Caco-2 (cell line): ENCODE results near the gene PML. TPM values are rescaled to one million over a fixed set of nuclear protein-coding genes. Genes with fewer than 3 reads are reported as not detected.

Experiments used
- BruUV-seq: library from RNA; stranded (reverse); fragments of 400-500 nt; replicated peaks from 2 replicates; lab custom pipeline; 2021; lab: Mats Ljungman, UMichigan
- CTCF ChIA-PET: fragments of 300-600 bp; sonication (Branson Sonifier 250); formaldehyde crosslinking; loops from one replicate; lab custom pipeline; 2022; ENCODE audit warnings: antibody characterized with exemption; lab: Charles Lee
- POLR2A ChIA-PET: fragments of 300-600 bp; sonication (Branson Sonifier 250); formaldehyde crosslinking; loops from one replicate; lab custom pipeline; 2022; ENCODE audit warnings: antibody characterized with exemption; lab: Charles Lee
- DNase-seq, 2 experiments: peaks; one replicate each; pipeline versions ENCODE4 v3.0.0 to v3.0.0-alpha.2; 2020 to 2022
- H3K27me3 ChIP-seq: replicated peaks from 2 replicates; pipeline ENCODE4 v1.6.0; 2011; ENCODE audit warnings: low read length; ENCODE audit not compliant: control insufficient read depth, insufficient read depth
- H3K36me3 ChIP-seq: 2 replicates; pipeline ENCODE4 v1.5.1; 2011; ENCODE audit warnings: low read length; ENCODE audit not compliant: control insufficient read depth, insufficient read depth
- H3K4me1 ChIP-seq: fragments of 250-450 bp; sonication (Bioruptor Pico); 2 replicates; pipeline ENCODE4 v1.5.1; 2020; ENCODE audit warnings: mild to moderate bottlenecking
- H3K4me3 ChIP-seq: 2 replicates; pipeline ENCODE4 v1.5.1; 2011; ENCODE audit warnings: low read depth, mild to moderate bottlenecking, control low read depth, low read length
- H3K9me3 ChIP-seq: fragments of 250-450 bp; sonication (Bioruptor Pico); 2 replicates; pipeline ENCODE4 v1.5.1; 2020; ENCODE audit warnings: mild to moderate bottlenecking, moderate library complexity
- H3K27ac Mint-ChIP-seq: one replicate; pipeline ENCODE4 v1.8.0; 2022; ENCODE audit warnings: mixed read lengths; ENCODE audit not compliant: unreplicated experiment
- H3K27me3 Mint-ChIP-seq: one replicate; pipeline ENCODE4 v1.8.0; 2022; ENCODE audit warnings: mixed read lengths; ENCODE audit not compliant: insufficient read depth, unreplicated experiment
- H3K36me3 Mint-ChIP-seq: one replicate; pipeline ENCODE4 v1.8.0; 2022; ENCODE audit warnings: mild to moderate bottlenecking, mixed read lengths; ENCODE audit not compliant: insufficient read depth, unreplicated experiment
- H3K4me1 Mint-ChIP-seq: one replicate; pipeline ENCODE4 v1.8.0; 2022; ENCODE audit warnings: low read depth, mixed read lengths; ENCODE audit not compliant: unreplicated experiment
- H3K4me3 Mint-ChIP-seq: one replicate; pipeline ENCODE4 v1.8.0; 2022; ENCODE audit warnings: mild to moderate bottlenecking, moderate library complexity, mixed read lengths; ENCODE audit not compliant: unreplicated experiment
- H3K9me3 Mint-ChIP-seq: one replicate; pipeline ENCODE4 v1.8.0; 2022; ENCODE audit warnings: mixed read lengths; ENCODE audit not compliant: unreplicated experiment
- CTCF ChIP-seq, 2 experiments: fragments of 200-600 bp in 1 of 2; IDR thresholded peaks; 1 replicate in 1 of 2; 2 replicates in 1 of 2; pipeline versions ENCODE4 v1.5.1 to v1.8.0; 2011 to 2022; ENCODE audit warnings: antibody characterized with exemption in 1 of 2, control low read depth in 1 of 2, inconsistent platforms in 1 of 2, low read depth in 1 of 2, low read length in 1 of 2, mild to moderate bottlenecking in 1 of 2, moderate library complexity in 1 of 2; ENCODE audit not compliant: insufficient read depth in 1 of 2, severe bottlenecking in 1 of 2, unreplicated experiment in 1 of 2
- intact Hi-C: fragments of 100-400 bp; cut with micrococcal nuclease; formaldehyde crosslinking; loops from one replicate; pipeline ENCODE4 v1.10.0; 2022; ENCODE audit not compliant: unreplicated experiment
- total RNA-seq: library from RNA; stranded (reverse); gene quantifications from 2 replicates; pipeline ENCODE4 v1.2.3, GENCODE V29; 2022

Gene PML
- total RNA-seq, 1 experiment from 2014 or later = 18.7 TPM

GRCh38 chr15:74040109-74040850 is 45.8 kb downstream of the PML start:
- Histone ChIP-seq H3K4me3 (no peak overlapping the region), H3K4me1 (no peaks in the 10 kb centered on the region), H3K9me3 (no peaks in the 10 kb centered on the region), H3K27me3 (no peaks in the 10 kb centered on the region), H3K36me3 (no peaks in the 10 kb centered on the region)
- H3K36me3 Mint-ChIP-seq = no peaks in the 10 kb centered on the region
- DNase-seq = no peak
- H3K4me1 Mint-ChIP-seq = no peaks in the 10 kb centered on the region
- POLR2A ChIA-PET = no interaction called here
- H3K27me3 Mint-ChIP-seq = peaks cover 4% of the 10 kb centered on the region
- H3K9me3 Mint-ChIP-seq = no peaks in the 10 kb centered on the region
- no TSS peak for BruUV-seq
- H3K4me3 Mint-ChIP-seq = no peak overlapping the region
- TF ChIP-seq CTCF (IDR thresholded peaks at IDR 0.05; ENCODE audit: insufficient read depth in 1 of 2, low read depth in 1 of 2, low read length in 1 of 2, severe bottlenecking in 1 of 2, unreplicated experiment in 1 of 2) = no peak
- intact Hi-C loops = no loop called here
- CTCF ChIA-PET = interaction anchor here (6.2 kb wide), 1 partner anchor 68 kb away, joined by 194 read pairs; no protein-coding TSS in a partner anchor
- H3K27ac Mint-ChIP-seq = no peak overlapping the region

- Histone ChIP-seq H3K4me1 (no peaks in the 10 kb centered on the region), H3K36me3 (no peaks in the 10 kb centered on the region), H3K27me3 (no peaks in the 10 kb centered on the region), H3K4me3 (no peak overlapping the region), H3K9me3 (no peaks in the 10 kb centered on the region)
- Mint-ChIP-seq H3K4me1 (no peaks in the 10 kb centered on the region), H3K4me3 (no peak overlapping the region), H3K27ac (no peak overlapping the region), H3K36me3 (no peaks in the 10 kb centered on the region), H3K9me3 (no peaks in the 10 kb centered on the region), H3K27me3 (peaks cover 8% of the 10 kb centered on the region)
- ChIA-PET CTCF (interaction anchor here (6.2 kb wide), 1 partner anchor 69 kb away, joined by 194 read pairs; no protein-coding TSS in a partner anchor), POLR2A (no interaction called here)
- no peak for TF ChIP-seq CTCF (IDR thresholded peaks at IDR 0.05; ENCODE audit: insufficient read depth in 1 of 2, low read depth in 1 of 2, low read length in 1 of 2, severe bottlenecking in 1 of 2, unreplicated experiment in 1 of 2)
- BruUV-seq = no TSS peak
- no peak for DNase-seq
- intact Hi-C loops = no loop called here
Measured at GRCh38 chr15:74041311-74041756, 46.8 kb downstream of the PML start.

GRCh38 chr15:74041777-74042435 is 47.4 kb downstream of the PML start:
- no peak overlapping the region for H3K4me3 ChIP-seq
- ChIA-PET POLR2A (no interaction called here), CTCF (no interaction called here)
- DNase-seq = no peak
- no peaks in the 10 kb centered on the region for H3K36me3 Mint-ChIP-seq
- H3K36me3 ChIP-seq = no peaks in the 10 kb centered on the region
- H3K4me1 Mint-ChIP-seq = no peaks in the 10 kb centered on the region
- H3K4me1 ChIP-seq = no peaks in the 10 kb centered on the region
- TF ChIP-seq CTCF (IDR thresholded peaks at IDR 0.05; ENCODE audit: insufficient read depth in 1 of 2, low read depth in 1 of 2, low read length in 1 of 2, severe bottlenecking in 1 of 2, unreplicated experiment in 1 of 2) = no peak
- peaks cover 8% of the 10 kb centered on the region for H3K27me3 Mint-ChIP-seq
- no peaks in the 10 kb centered on the region for H3K9me3 ChIP-seq
- H3K4me3 Mint-ChIP-seq = no peak overlapping the region
- no peaks in the 10 kb centered on the region for H3K27me3 ChIP-seq
- no peak overlapping the region for H3K27ac Mint-ChIP-seq
- H3K9me3 Mint-ChIP-seq = no peaks in the 10 kb centered on the region
- intact Hi-C loops = no loop called here
- BruUV-seq = no TSS peak
